Suprapubic skin (tissue), 4 donors: ENCODE measurements around the gene SEC23IP. TPM values are rescaled to one million over a fixed set of nuclear protein-coding genes. Genes with fewer than 3 reads are reported as not detected.

Experiments
- DNase-seq, 2 donors: peaks; one replicate each; pipeline ENCODE4 v3.0.0-alpha.2; 2019; ENCODE audit warnings: low spot score in 2 of 2
- H3K27ac ChIP-seq: fragments of 200-600 bp; sonication (generic); one replicate; pipeline ENCODE4 v1.5.1; 2019
- H3K27me3 ChIP-seq: fragments of 200-600 bp; sonication (generic); one replicate; pipeline ENCODE4 v1.5.1; 2019
- H3K36me3 ChIP-seq: fragments of 200-600 bp; sonication (generic); one replicate; pipeline ENCODE4 v1.5.1; 2019
- H3K4me1 ChIP-seq: fragments of 200-600 bp; sonication (generic); one replicate; pipeline ENCODE4 v1.5.1; 2019
- H3K4me3 ChIP-seq: fragments of 200-600 bp; sonication (generic); one replicate; pipeline ENCODE4 v1.5.1; 2019; ENCODE audit warnings: mild to moderate bottlenecking
- H3K9me3 ChIP-seq: fragments of 200-600 bp; sonication (generic); one replicate; pipeline ENCODE4 v1.5.1; 2019
- EP300 ChIP-seq: sonication (generic); formaldehyde crosslinking; IDR thresholded peaks from one replicate; pipeline ENCODE4 v1.6.1; 2017; ENCODE audit warnings: antibody characterized with exemption
- POLR2A ChIP-seq, 2 donors: fragments of 450-650 bp; IDR thresholded peaks; one replicate each; pipeline ENCODE4 v1.6.1; 2017; ENCODE audit warnings: antibody characterized with exemption in 2 of 2, mild to moderate bottlenecking in 2 of 2, moderate library complexity in 2 of 2
- POLR2AphosphoS5 ChIP-seq, 3 donors: sonication (generic); formaldehyde crosslinking; IDR thresholded peaks; one replicate each; pipeline ENCODE4 v1.6.1; 2017; ENCODE audit warnings: antibody characterized with exemption in 3 of 3
- WGBS: methylation state at CpG from one replicate; pipeline ENCODE4 v1.1.5; 2018; 5-methylcytosine and 5-hydroxymethylcytosine counted together
- total RNA-seq, 4 donors: library from RNA; depleted of rRNA; stranded (reverse); fragments of >200 nt; gene quantifications; one replicate each; pipeline ENCODE4 v1.1.0, GENCODE V29; 2016
- TF ChIP-seq, protein P1 (sequence below), 2 donors: fragments of 200-600 bp in 1 of 2; fragments of 450-650 bp in 1 of 2; sonication (generic) in 1 of 2; IDR thresholded peaks; one replicate each; pipeline ENCODE4 v1.5.1; 2016 to 2019; ENCODE audit warnings: antibody characterized with exemption in 2 of 2, mild to moderate bottlenecking in 1 of 2, moderate library complexity in 1 of 2

Gene SEC23IP
- total RNA-seq, 4 donors from 2014 or later = 20.8 to 49.6 (median 24.2) TPM

DNA sequence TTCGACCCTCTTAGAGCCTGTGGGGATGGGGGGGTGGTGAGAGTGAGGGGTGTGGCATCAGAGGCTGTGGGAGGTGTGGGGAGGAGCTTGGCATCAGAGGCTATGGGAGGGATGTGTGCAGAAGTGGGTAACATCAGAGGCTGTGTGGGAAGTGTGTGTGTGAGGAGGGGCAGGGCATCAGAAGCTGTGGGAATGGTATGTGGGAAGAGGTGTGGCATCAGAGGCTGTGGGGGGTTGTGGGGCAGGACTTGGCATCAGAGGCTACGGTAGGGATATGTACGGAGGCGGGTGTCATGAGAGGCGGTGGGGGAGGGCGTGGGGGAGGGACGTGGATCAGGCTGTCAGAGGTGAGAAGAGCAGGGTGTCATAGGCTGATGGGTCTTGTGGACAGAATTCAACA lies 97.4 kb downstream of the SEC23IP start:
- no peak for DNase-seq
- no peaks in the 10 kb centered on the region for H3K4me1 ChIP-seq
- TF ChIP-seq POLR2AphosphoS5 (IDR thresholded peaks at IDR 0.05) (no peak), EP300 (no peak), POLR2A (IDR thresholded peaks at IDR 0.05) (no peak)
- TF ChIP-seq, protein P1, sequence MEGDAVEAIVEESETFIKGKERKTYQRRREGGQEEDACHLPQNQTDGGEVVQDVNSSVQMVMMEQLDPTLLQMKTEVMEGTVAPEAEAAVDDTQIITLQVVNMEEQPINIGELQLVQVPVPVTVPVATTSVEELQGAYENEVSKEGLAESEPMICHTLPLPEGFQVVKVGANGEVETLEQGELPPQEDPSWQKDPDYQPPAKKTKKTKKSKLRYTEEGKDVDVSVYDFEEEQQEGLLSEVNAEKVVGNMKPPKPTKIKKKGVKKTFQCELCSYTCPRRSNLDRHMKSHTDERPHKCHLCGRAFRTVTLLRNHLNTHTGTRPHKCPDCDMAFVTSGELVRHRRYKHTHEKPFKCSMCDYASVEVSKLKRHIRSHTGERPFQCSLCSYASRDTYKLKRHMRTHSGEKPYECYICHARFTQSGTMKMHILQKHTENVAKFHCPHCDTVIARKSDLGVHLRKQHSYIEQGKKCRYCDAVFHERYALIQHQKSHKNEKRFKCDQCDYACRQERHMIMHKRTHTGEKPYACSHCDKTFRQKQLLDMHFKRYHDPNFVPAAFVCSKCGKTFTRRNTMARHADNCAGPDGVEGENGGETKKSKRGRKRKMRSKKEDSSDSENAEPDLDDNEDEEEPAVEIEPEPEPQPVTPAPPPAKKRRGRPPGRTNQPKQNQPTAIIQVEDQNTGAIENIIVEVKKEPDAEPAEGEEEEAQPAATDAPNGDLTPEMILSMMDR (IDR thresholded peaks at IDR 0.05) = no peak
- 75% methylated on average over 7 of the region's 7 CpGs for WGBS
- H3K27ac ChIP-seq = no peak overlapping the region
- peaks cover 4% of the 10 kb centered on the region for H3K27me3 ChIP-seq
- H3K4me3 ChIP-seq = no peak overlapping the region
- no peaks in the 10 kb centered on the region for H3K36me3 ChIP-seq
- H3K9me3 ChIP-seq = no peaks in the 10 kb centered on the region

DNA sequence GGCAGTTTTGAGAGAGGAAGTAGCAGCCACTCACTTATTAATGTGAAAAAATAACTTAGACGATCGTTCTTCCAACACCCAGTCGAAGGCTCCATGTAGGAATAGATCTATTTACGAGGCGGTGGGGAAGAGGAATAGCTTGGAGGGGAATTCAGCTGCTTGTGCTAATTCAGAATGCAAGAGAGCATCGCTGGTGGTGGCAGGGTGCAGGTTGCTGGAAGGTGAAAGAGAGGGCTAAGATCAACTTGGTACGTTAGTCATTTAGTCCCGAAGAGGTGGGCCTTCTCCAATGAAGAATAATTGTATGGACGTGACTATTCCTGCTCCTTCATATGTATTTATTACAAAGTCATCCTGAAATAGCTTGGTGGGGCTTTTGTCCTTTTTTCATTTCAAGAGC lies 98.5 kb downstream of the SEC23IP start:
- Histone ChIP-seq H3K4me1 (no peaks in the 10 kb centered on the region), H3K27me3 (peaks cover 4% of the 10 kb centered on the region), H3K27ac (no peak overlapping the region), H3K9me3 (no peaks in the 10 kb centered on the region), H3K36me3 (no peaks in the 10 kb centered on the region), H3K4me3 (no peak overlapping the region)
- 59% methylated on average over 9 of the region's 9 CpGs for WGBS
- TF ChIP-seq, protein P1 (IDR thresholded peaks at IDR 0.05) = no peak
- TF ChIP-seq POLR2AphosphoS5 (IDR thresholded peaks at IDR 0.05) (no peak), EP300 (no peak), POLR2A (IDR thresholded peaks at IDR 0.05) (no peak)
- DNase-seq = no peak

DNA sequence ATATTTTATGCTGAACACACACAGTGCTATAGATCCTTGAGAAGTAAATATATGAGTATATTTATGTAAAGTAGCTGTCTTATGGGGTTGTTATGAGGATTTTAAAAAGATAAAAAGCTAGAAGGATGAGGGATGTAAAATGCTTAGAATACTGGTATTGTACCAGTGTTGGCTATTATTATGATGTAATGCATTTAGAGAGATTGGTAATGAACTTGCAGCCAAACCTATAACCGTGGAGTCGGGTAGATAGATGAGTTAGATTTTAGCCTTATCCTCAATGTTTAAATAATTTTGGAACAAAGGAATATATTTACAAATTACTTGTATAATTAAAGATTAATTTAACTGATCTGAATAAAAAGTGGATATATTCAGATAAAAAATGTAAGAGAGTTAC lies 99.3 kb downstream of the SEC23IP start:
- no peaks in the 10 kb centered on the region for H3K4me1 ChIP-seq
- no peak overlapping the region for H3K27ac ChIP-seq
- WGBS = 94% methylated on average over 2 of the region's 2 CpGs
- H3K27me3 ChIP-seq = peaks cover 4% of the 10 kb centered on the region
- TF ChIP-seq EP300 (no peak), POLR2AphosphoS5 (IDR thresholded peaks at IDR 0.05) (no peak), POLR2A (IDR thresholded peaks at IDR 0.05) (no peak)
- TF ChIP-seq, protein P1 (IDR thresholded peaks at IDR 0.05) = no peak
- H3K36me3 ChIP-seq = no peaks in the 10 kb centered on the region
- H3K9me3 ChIP-seq = no peaks in the 10 kb centered on the region
- no peak for DNase-seq
- no peak overlapping the region for H3K4me3 ChIP-seq

Other genes starting within 250 kb of the SEC23IP start
- gene BAG3, start 241.3 kb upstream of the SEC23IP start, total RNA-seq = 10 to 100 TPM; 75.0 to 86.4 (median 78.0) TPM
- gene INPP5F, start 166.7 kb upstream of the SEC23IP start, total RNA-seq = 10 to 100 TPM; 16.1 to 38.6 (median 19.3) TPM
- gene MCMBP, start 19.9 kb upstream of the SEC23IP start, total RNA-seq = 10 to 100 TPM; 38.1 to 57.3 (median 55.4) TPM